HG02763 (cell line): ENCODE data around the gene NCEH1.

Experiments
- ATAC-seq: cut with Tn5 transposase; IDR thresholded peaks from one replicate; pipeline ENCODE4 v1.9.1; 2021; ENCODE audit warnings: mild to moderate bottlenecking, moderate library complexity; ENCODE audit not compliant: unreplicated experiment

NCEH1 gene

DNA sequence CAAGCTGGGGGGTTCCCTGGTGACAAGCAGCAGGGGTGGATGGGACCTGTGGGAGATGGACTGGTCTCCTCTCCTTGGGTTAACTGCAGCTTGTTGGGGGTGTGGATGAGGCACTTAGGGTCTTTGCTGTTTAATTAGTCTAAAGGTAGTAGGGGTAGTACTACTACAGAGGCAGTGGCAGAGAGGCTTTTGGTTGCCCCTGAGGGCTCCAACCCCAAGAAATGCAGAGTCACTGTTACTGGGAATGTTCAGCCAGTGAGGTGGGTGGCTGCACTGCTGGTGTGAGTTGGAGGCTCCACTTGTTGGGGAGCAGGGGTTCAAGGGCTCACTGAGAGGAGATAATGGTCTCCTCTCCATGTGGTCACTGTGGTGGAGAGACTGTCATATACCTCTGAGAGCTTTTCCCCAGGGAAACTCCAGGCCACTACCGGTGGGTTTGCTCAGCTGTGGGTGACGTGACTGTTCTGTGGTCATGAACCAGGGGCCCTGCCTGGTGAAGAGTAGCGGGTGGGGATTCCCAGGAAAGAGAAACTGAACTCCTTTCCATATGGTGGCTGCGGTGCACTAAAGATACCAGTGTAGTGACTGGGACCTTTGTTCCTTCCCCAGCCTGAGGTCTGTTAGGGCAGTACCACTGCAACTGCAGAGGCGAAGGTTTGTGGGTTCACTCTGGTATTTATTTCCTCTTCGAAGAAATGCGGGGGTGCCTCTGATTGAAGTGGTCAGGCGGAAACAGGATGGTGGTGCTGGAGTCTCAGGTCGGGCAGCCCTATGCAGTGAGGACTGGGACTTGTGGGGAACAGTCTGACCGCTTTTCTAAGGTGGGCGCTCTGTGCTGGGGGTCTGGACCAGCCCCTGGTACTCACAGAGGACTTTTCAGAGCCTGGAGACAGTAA is 118.7 kb downstream of the NCEH1 start:
- peak; percentile 87 for ATAC-seq

GRCh38 chr3:172591125-172591605 is 119.7 kb downstream of the NCEH1 start:
- no peak for ATAC-seq

- ATAC-seq, result no peak
Measured at GRCh38 chr3:172586436-172586835, 124.4 kb downstream of the NCEH1 start.

- no peak for ATAC-seq
Measured at GRCh38 chr3:172585954-172586353, 124.9 kb downstream of the NCEH1 start.

DNA sequence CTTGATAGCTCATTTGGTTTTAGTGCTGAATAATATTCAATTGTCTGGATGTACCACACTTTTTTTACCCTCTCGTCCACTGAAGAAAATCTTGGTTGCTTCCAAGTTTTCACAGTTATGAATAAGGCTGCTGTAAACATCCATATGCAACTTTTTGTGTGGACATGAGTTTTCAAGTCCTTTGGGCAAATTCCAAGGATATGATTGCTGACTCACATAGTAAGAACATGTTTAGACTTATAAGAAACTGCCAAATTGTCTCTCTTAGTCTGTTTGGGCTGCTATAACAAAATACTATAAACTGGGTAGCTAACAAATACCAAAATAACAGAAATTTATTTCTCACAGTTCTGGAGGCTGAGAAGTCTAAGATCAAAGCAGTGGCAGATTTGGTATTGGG is 128.2 kb downstream of the NCEH1 start:
- ATAC-seq, result no peak

- ATAC-seq, result no peak
Measured at GRCh38 chr3:172581757-172582166, 129.1 kb downstream of the NCEH1 start.

DNA sequence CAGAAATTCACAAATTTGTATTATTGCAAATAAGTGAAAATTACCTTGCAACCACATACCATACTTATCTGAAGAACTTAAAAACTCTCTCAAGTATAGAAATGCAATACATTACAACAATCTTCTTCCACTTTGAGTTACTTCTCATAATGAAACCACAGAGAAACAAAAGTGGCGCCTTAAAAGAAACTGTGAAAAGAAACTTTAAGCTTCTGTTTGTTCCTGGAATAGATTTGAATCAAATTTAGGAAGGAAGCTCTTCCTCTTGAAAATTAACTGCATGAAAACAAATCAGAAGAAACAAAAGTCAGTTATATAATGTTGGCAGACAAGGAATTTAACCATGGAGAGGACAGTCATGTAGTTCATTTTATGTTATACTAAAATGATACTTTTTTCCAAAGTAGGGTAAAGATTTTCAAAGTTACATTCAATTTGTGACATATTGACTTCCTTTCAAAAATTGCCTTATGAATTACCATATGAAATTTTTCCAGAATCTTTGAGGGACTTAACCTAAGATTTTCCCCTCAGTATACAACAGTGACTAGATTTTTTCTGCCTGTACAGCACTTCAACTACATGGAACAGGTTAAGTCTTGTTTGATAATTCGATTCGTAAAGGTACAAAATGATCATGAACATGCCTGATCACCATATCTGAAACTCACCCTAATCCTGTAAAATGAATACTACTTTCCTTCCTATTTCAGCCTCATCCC is 130.0 kb downstream of the NCEH1 start:
- no peak for ATAC-seq
